ENCODE results near the gene MUC5AC. TPM values are rescaled to one million over a fixed set of nuclear protein-coding genes. Genes with fewer than 3 reads are reported as not detected.

MUC5AC gene, protein sequence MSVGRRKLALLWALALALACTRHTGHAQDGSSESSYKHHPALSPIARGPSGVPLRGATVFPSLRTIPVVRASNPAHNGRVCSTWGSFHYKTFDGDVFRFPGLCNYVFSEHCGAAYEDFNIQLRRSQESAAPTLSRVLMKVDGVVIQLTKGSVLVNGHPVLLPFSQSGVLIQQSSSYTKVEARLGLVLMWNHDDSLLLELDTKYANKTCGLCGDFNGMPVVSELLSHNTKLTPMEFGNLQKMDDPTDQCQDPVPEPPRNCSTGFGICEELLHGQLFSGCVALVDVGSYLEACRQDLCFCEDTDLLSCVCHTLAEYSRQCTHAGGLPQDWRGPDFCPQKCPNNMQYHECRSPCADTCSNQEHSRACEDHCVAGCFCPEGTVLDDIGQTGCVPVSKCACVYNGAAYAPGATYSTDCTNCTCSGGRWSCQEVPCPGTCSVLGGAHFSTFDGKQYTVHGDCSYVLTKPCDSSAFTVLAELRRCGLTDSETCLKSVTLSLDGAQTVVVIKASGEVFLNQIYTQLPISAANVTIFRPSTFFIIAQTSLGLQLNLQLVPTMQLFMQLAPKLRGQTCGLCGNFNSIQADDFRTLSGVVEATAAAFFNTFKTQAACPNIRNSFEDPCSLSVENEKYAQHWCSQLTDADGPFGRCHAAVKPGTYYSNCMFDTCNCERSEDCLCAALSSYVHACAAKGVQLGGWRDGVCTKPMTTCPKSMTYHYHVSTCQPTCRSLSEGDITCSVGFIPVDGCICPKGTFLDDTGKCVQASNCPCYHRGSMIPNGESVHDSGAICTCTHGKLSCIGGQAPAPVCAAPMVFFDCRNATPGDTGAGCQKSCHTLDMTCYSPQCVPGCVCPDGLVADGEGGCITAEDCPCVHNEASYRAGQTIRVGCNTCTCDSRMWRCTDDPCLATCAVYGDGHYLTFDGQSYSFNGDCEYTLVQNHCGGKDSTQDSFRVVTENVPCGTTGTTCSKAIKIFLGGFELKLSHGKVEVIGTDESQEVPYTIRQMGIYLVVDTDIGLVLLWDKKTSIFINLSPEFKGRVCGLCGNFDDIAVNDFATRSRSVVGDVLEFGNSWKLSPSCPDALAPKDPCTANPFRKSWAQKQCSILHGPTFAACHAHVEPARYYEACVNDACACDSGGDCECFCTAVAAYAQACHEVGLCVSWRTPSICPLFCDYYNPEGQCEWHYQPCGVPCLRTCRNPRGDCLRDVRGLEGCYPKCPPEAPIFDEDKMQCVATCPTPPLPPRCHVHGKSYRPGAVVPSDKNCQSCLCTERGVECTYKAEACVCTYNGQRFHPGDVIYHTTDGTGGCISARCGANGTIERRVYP (N-terminal part only)
- not detected in 2 replicates for total RNA-seq
- polyA plus RNA-seq: not detected in 2 replicates
- not detected in 2 replicates for polyA plus RNA-seq (2012)
- not detected in 2 replicates for polyA minus RNA-seq (ENCODE audit: low replicate concordance)

DNA sequence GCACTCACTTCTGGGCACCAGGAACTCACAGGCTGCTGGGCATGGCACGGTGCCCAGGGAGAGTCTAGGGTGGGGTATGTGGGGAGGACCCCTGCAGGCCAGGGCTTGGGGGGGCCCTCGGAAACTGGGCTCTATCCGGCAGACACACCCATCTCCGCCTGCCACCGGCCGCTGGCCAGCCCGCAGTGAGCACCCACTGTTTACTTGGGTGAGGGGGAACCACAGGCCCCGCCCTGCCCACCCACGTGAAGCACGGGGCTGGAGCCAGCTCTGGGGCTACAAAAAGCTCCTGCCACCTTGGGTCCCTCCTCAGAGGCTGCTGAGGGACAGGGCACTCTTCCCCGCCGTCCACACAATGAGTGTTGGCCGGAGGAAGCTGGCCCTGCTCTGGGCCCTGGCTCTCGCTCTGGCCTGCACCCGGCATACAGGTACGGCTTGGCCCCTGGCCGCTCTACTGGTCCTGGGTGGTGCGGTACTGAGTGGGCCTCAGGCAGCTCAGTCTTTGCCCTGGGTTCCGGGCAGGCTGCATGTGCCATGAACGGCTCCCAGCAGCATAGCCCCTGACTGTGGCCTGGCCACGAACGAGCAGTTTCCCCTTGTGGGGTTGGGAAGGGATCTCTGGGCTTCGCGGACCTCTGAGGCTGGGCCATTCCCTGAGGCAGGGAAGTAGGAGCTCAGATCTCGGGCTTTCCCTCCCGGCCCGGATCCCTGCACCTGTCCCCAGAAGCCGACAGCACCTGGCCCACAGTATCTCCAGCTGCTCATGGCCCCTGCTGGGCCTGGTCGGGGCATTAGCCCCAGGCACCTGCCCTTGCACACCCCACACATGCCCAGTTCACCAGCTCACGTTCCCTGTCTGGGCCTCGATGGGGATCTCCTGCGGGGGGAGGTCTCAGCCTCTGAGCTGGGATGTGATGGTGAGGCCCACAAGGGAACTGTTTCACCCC, at the start of gene MUC5AC:
TSS of gene MUC5AC (plus strand) at position 309 of the 947 bp plus-strand sequence. CDS start at position 356, 47 bp downstream.
- Histone ChIP-seq H3K9ac (ENCODE audit: insufficient read depth, low read length) (no peak within 1 kb of the TSS), H3K79me2 (ENCODE audit: control insufficient read depth, insufficient read depth, low read length) (no peaks in the 10 kb centered on the region), H3K4me1 (ENCODE audit: control insufficient read depth, extremely low read depth, insufficient read depth, low read length) (peaks cover 9% of the 10 kb centered on the region), H3K27ac (ENCODE audit: insufficient read depth, low read length) (no peak within 1 kb of the TSS), H3K9me3 (ENCODE audit: control insufficient read depth, insufficient read depth, low read depth, low read length) (no peaks in the 10 kb centered on the region), H3K27me3 (ENCODE audit: control insufficient read depth, insufficient read depth, low read length) (no peaks in the 10 kb centered on the region), H3K4me2 (ENCODE audit: extremely low read depth, insufficient read depth, low read length) (no peak within 1 kb of the TSS), H3K36me3 (ENCODE audit: control insufficient read depth, insufficient read depth, low read length) (no peaks in the 10 kb centered on the region), H3K4me3 (replicated peaks in 1 of 4; ENCODE audit: control extremely low read depth in 1 of 4, insufficient read depth in 1 of 4, low read depth in 3 of 4, low read length in 4 of 4) (no peak within 1 kb of the TSS), H4K20me1 (ENCODE audit: control insufficient read depth, extremely low read depth, insufficient read depth, low read length) (no peaks in the 10 kb centered on the region), H2AFZ (ENCODE audit: low read length) (no peak within 1 kb of the TSS)
- DNase-seq (ENCODE audit: low read depth in 2 of 2): no peak
- TF ChIP-seq EZH2 (IDR thresholded peaks at IDR 0.05; ENCODE audit: low read length, missing control alignments): no peak
- TF ChIP-seq, protein P1, sequence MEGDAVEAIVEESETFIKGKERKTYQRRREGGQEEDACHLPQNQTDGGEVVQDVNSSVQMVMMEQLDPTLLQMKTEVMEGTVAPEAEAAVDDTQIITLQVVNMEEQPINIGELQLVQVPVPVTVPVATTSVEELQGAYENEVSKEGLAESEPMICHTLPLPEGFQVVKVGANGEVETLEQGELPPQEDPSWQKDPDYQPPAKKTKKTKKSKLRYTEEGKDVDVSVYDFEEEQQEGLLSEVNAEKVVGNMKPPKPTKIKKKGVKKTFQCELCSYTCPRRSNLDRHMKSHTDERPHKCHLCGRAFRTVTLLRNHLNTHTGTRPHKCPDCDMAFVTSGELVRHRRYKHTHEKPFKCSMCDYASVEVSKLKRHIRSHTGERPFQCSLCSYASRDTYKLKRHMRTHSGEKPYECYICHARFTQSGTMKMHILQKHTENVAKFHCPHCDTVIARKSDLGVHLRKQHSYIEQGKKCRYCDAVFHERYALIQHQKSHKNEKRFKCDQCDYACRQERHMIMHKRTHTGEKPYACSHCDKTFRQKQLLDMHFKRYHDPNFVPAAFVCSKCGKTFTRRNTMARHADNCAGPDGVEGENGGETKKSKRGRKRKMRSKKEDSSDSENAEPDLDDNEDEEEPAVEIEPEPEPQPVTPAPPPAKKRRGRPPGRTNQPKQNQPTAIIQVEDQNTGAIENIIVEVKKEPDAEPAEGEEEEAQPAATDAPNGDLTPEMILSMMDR (conservative IDR thresholded peaks at IDR 0.05 in 1 of 2, IDR thresholded peaks at IDR 0.05 in 1 of 2; ENCODE audit: low read depth in 1 of 2, low read length in 2 of 2): no peak

DNA sequence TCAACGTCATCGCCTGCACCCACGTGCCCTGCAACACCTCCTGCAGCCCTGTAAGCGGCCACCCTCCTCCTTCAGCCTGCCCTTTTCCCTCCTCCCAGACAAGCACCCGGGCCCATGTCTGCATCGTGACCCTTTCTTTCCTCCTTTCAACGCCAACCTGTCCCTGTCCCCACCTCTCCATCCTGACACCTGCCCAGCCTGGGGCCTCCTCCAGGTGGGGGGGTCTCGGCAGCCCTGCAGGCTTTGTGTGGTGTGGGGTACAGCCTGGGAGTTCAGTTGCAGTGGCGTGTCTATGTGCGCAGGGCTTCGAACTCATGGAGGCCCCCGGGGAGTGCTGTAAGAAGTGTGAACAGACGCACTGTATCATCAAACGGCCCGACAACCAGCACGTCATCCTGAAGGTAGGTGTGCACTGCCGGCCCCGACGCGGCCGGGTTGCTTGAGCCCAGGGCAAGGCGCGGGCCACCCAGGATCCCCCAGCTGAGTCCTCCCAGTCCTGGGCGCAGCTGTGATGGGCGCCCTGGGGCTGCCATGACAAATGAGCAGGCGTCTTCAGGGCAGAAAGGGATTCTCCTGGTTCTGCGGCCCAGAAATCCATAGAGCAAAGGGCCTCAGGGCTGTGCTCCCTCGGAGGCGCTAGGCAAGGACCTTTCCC, 49.4 kb upstream of the MUC5AC start:
- H3K36me3 ChIP-seq (ENCODE audit: control insufficient read depth, insufficient read depth, low read length): no peaks in the 10 kb centered on the region
- H4K20me1 ChIP-seq (ENCODE audit: control insufficient read depth, extremely low read depth, insufficient read depth, low read length): no peaks in the 10 kb centered on the region
- no peak overlapping the region for H3K4me2 ChIP-seq (ENCODE audit: extremely low read depth, insufficient read depth, low read length)
- no peaks in the 10 kb centered on the region for H3K27me3 ChIP-seq (ENCODE audit: control insufficient read depth, insufficient read depth, low read length)
- H3K79me2 ChIP-seq (ENCODE audit: control insufficient read depth, insufficient read depth, low read length): no peaks in the 10 kb centered on the region
- DNase-seq (ENCODE audit: low read depth in 2 of 2): no peak
- H3K27ac ChIP-seq (ENCODE audit: insufficient read depth, low read length): no peak overlapping the region
- no peak overlapping the region for H3K9ac ChIP-seq (ENCODE audit: insufficient read depth, low read length)
- H3K4me1 ChIP-seq (ENCODE audit: control insufficient read depth, extremely low read depth, insufficient read depth, low read length): no peaks in the 10 kb centered on the region
- TF ChIP-seq EZH2 (IDR thresholded peaks at IDR 0.05; ENCODE audit: low read length, missing control alignments): no peak
- TF ChIP-seq, protein P1 (conservative IDR thresholded peaks at IDR 0.05 in 1 of 2, IDR thresholded peaks at IDR 0.05 in 1 of 2; ENCODE audit: low read depth in 1 of 2, low read length in 2 of 2): no peak
- no peaks in the 10 kb centered on the region for H3K9me3 ChIP-seq (ENCODE audit: control insufficient read depth, insufficient read depth, low read depth, low read length)
- H3K4me3 ChIP-seq (replicated peaks in 1 of 4; ENCODE audit: control extremely low read depth in 1 of 4, insufficient read depth in 1 of 4, low read depth in 3 of 4, low read length in 4 of 4): no peak overlapping the region
- no peak overlapping the region for H2AFZ ChIP-seq (ENCODE audit: low read length)
